HL-60 (cell line): ENCODE results near the gene ACO2.

ENCODE experiments used
- GABPA ChIP-seq: IDR thresholded peaks from 2 replicates; pipeline ENCODE4 v1.6.1; 2012; ENCODE audit warnings: low read depth
- TF ChIP-seq, protein P1 (sequence below): IDR thresholded peaks from one replicate; pipeline ENCODE4 v1.5.1; 2011; ENCODE audit warnings: low read length, control low read depth, inconsistent platforms; ENCODE audit not compliant: insufficient read depth

DNA sequence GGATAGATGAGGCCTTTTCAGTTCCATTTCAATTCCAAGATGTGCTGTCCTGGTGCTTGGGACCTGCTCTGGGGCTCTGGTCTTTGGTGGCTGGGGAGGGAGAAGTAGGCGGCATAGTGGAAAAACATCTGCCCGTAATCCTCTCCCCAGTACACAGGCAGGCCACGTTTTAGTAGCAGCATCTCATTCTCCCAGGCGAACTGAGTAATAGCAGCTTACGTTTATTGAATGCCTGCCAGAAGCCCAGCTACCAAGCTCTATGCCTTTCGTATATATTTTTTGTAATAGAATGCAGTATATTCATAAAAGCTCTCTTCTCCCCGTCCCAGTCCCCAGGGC lies 11.4 kb downstream of the ACO2 start:
- TF ChIP-seq, protein P1, sequence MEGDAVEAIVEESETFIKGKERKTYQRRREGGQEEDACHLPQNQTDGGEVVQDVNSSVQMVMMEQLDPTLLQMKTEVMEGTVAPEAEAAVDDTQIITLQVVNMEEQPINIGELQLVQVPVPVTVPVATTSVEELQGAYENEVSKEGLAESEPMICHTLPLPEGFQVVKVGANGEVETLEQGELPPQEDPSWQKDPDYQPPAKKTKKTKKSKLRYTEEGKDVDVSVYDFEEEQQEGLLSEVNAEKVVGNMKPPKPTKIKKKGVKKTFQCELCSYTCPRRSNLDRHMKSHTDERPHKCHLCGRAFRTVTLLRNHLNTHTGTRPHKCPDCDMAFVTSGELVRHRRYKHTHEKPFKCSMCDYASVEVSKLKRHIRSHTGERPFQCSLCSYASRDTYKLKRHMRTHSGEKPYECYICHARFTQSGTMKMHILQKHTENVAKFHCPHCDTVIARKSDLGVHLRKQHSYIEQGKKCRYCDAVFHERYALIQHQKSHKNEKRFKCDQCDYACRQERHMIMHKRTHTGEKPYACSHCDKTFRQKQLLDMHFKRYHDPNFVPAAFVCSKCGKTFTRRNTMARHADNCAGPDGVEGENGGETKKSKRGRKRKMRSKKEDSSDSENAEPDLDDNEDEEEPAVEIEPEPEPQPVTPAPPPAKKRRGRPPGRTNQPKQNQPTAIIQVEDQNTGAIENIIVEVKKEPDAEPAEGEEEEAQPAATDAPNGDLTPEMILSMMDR: no peak
- TF ChIP-seq GABPA: no peak
